Adipose tissue (tissue), 3 donors: ENCODE measurements around the gene CDC42EP5. TPM values are rescaled to one million over a fixed set of nuclear protein-coding genes. Genes with fewer than 3 reads are reported as not detected.
"Not testable (repeated sequence)": the region's sequence is repeated elsewhere in the genome, so short reads cannot be mapped to it uniquely, and the experiment has no call there.

Experiments used
- H3K27ac ChIP-seq: one replicate; pipeline ENCODE4 v1.5.1; 2013; ENCODE audit warnings: low read depth, low read length
- WGBS, 3 donors: extraction: QIAGEN DNeasy Blood & Tissue Kit; methylation state at CpG; one replicate each; pipeline ENCODE4 v1.1.7; 2013; 5-methylcytosine and 5-hydroxymethylcytosine counted together
- polyA plus RNA-seq, 3 donors: library from polyadenylated mRNA; stranded (reverse); fragments of 200-250 nt; gene quantifications; one replicate each; pipeline ENCODE4 v1.2.3, GENCODE V29; 2013
- donor health status: healthy with polysubstance abuse.
- donor health status: Bipolar disorder and iron deficiency.
- donor health status: healthy.

Gene CDC42EP5
- polyA plus RNA-seq: 10 to 100 TPM; 17.1 to 37.7 (median 20.8) TPM

GRCh38 chr19:54473071-54473891, at the start of gene CDC42EP5:
Gene CDC42EP5 (minus strand): TSS chr19:54473296. CDS start chr19:54465547, 7,749 bp downstream.
- 6 to 16% (median 9%) methylated on average over 14 of the region's 14 CpGs for WGBS, 3 donors
- H3K27ac ChIP-seq: no peak within 1 kb of the TSS

- no peak overlapping the region for H3K27ac ChIP-seq
- 69 to 82% (median 81%) methylated on average over 6 of the region's 6 CpGs for WGBS, 3 donors
These were observed 48.9 kb upstream of the CDC42EP5 start for GRCh38 chr19:54521860-54522513.

GRCh38 chr19:54521022-54521859, 48.1 kb upstream of the CDC42EP5 start:
- 35 to 54% (median 44%) methylated on average over 17 to 18 of the region's 18 CpGs for WGBS, 3 donors
- no peak overlapping the region for H3K27ac ChIP-seq

GRCh38 chr19:54518844-54519243, 45.7 kb upstream of the CDC42EP5 start:
- no peak overlapping the region for H3K27ac ChIP-seq
- WGBS, 3 donors: 26 to 61% (median 37%) methylated on average over 5 of the region's 5 CpGs

- H3K27ac ChIP-seq: no peak overlapping the region
- WGBS, 3 donors: 0 to 2% (median 1%) methylated on average over 4 of the region's 4 CpGs
These were observed 44.4 kb upstream of the CDC42EP5 start for GRCh38 chr19:54517483-54517882.

- 48 to 66% (median 65%) methylated on average over 3 of the region's 3 CpGs for WGBS, 3 donors
- H3K27ac ChIP-seq: no peak overlapping the region
These were observed 42.1 kb upstream of the CDC42EP5 start for GRCh38 chr19:54515156-54515555.

GRCh38 chr19:54509200-54509940, 36.3 kb upstream of the CDC42EP5 start:
- 59 to 68% (median 66%) methylated on average over 6 to 8 of the region's 21 CpGs for WGBS, 3 donors
- H3K27ac ChIP-seq: not testable (repeated sequence)

GRCh38 chr19:54508487-54508886, 35.4 kb upstream of the CDC42EP5 start:
- H3K27ac ChIP-seq: not testable (repeated sequence)
- WGBS, 3 donors: 38 to 83% (median 81%) methylated on average over 2 of the region's 3 CpGs

GRCh38 chr19:54507824-54508223, 34.7 kb upstream of the CDC42EP5 start:
- no peak overlapping the region for H3K27ac ChIP-seq
- 48 to 62% (median 54%) methylated on average over 12 of the region's 12 CpGs for WGBS, 3 donors

GRCh38 chr19:54507038-54507717, 34.1 kb upstream of the CDC42EP5 start:
- WGBS, 3 donors: 49 to 67% (median 53%) methylated on average over 10 to 11 of the region's 15 CpGs
- not testable (repeated sequence) for H3K27ac ChIP-seq

GRCh38 chr19:54506079-54506478, 33.0 kb upstream of the CDC42EP5 start:
- WGBS, 3 donors: 62 to 76% (median 68%) methylated on average over 10 of the region's 10 CpGs
- H3K27ac ChIP-seq: no peak overlapping the region

GRCh38 chr19:54505542-54505941, 32.4 kb upstream of the CDC42EP5 start:
- WGBS, 3 donors: 77 to 87% (median 79%) methylated on average over 4 of the region's 4 CpGs
- not testable (repeated sequence) for H3K27ac ChIP-seq

- 39 to 66% (median 54%) methylated on average over 14 of the region's 14 CpGs for WGBS, 3 donors
- H3K27ac ChIP-seq: no peak within 1 kb of the TSS
These were observed 29.5 kb upstream of the CDC42EP5 start, which contains the start of gene LAIR2 for GRCh38 chr19:54502518-54503048. Gene LAIR2 (plus strand): TSS chr19:54502831. CDS start chr19:54502919, 88 bp downstream.

- 67 to 73% (median 70%) methylated on average over 8 to 9 of the region's 9 CpGs for WGBS, 3 donors
- H3K27ac ChIP-seq: not testable (repeated sequence)
These were observed 25.3 kb upstream of the CDC42EP5 start for GRCh38 chr19:54498451-54498772.

GRCh38 chr19:54497747-54498450, 24.8 kb upstream of the CDC42EP5 start:
- WGBS, 3 donors: 49 to 65% (median 53%) methylated on average over 6 to 9 of the region's 15 CpGs

GRCh38 chr19:54495284-54495683, 22.2 kb upstream of the CDC42EP5 start:
- 52 to 68% (median 61%) methylated on average over 5 of the region's 5 CpGs for WGBS, 3 donors
- not testable (repeated sequence) for H3K27ac ChIP-seq

More at GRCh38 chr19:54497747-54498450, 24.8 kb upstream of the CDC42EP5 start:
- not testable (repeated sequence) for H3K27ac ChIP-seq
